HG02588 (cell line): Measurements from ENCODE around the gene INPP4B.
"Not testable (repeated sequence)": the region's sequence is repeated elsewhere in the genome, so short reads cannot be mapped to it uniquely, and the experiment has no call there.

Source experiments
- ATAC-seq: cut with Tn5 transposase; IDR thresholded peaks from one replicate; pipeline ENCODE4 v1.9.1; 2021; ENCODE audit warnings: mild to moderate bottlenecking, moderate library complexity; ENCODE audit not compliant: unreplicated experiment

INPP4B gene

DNA sequence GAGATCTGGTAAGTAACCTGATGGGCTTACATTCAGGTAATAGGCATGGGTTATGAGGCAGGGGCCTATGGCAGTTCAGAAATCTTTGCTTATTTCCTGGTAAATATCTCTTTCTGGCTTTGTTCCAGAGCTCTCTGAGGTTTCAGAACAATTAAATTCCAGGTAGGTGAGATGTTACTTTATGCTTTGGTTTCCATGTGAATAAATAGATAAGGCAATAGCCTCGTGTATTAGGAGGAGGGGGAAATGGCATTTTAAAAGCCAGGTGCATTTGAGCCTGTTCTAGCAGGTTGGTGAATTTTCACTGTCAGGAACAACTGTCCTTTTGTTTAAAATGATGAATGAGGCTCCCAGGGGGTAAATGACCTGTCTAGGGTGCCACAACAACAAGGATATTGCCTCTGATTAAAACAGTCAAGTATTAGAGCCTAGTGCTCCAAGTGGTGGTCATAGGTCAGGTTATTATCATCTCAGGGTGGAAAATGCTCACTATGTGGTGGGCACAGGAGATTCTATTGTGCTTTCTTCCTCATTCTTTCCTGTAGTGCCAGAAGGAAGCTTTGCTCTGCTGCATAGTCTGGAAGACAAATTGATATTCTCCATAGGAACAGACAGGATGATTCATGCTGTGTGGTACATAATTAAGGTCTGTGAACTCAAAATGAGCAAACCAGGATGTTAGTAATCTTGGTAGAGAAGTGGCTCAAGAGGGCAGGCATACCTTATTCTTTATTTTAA is 296.2 kb downstream of the INPP4B start:
- ATAC-seq, result no peak

DNA sequence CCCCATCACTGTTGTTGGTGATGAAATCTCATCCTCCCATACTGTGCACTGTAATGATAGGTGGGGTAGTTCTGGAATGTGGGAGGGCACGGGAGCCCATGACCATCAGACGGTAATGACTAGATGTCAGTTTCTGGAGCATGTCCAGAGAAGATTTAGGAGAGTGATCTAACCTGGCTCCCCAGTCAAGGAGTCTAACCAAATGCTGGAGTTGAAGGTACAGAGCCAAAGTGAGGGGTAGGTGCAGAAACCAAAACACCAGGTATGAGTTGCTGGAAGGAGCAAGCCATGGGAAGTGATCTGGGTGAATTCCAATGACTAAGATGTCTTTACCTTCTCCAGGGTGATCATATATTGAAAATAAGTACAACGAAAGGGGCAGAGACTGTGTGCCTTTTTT is 296.9 kb downstream of the INPP4B start:
- no peak for ATAC-seq

GRCh38 chr4:142548491-142548890 is 297.6 kb downstream of the INPP4B start:
- no peak for ATAC-seq

DNA sequence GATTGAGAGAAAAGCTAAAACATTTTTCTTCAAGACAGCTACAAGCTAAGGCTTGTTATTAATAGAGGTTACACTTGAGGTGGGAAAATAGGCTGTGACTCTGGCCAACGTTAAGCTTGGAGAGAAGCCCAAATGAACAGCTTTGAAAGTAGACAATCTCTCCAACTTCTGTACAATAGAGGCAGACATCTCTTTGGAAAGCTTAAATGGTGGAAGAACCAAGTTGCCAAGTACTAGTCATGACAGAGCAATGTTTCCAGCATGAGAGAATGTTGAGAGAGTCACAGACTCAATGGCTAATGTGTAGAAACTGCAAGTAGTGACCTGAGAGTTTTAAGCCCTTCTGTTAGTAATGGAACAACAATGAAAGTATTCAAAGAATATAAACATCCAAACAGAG is 298.1 kb downstream of the INPP4B start:
- ATAC-seq, result no peak

- no peak for ATAC-seq
These were observed 301.5 kb downstream of the INPP4B start for GRCh38 chr4:142544594-142544993.

- no peak for ATAC-seq
These were observed 302.1 kb downstream of the INPP4B start for GRCh38 chr4:142544039-142544438.

GRCh38 chr4:142540483-142540804 is 305.7 kb downstream of the INPP4B start:
- no peak for ATAC-seq

DNA sequence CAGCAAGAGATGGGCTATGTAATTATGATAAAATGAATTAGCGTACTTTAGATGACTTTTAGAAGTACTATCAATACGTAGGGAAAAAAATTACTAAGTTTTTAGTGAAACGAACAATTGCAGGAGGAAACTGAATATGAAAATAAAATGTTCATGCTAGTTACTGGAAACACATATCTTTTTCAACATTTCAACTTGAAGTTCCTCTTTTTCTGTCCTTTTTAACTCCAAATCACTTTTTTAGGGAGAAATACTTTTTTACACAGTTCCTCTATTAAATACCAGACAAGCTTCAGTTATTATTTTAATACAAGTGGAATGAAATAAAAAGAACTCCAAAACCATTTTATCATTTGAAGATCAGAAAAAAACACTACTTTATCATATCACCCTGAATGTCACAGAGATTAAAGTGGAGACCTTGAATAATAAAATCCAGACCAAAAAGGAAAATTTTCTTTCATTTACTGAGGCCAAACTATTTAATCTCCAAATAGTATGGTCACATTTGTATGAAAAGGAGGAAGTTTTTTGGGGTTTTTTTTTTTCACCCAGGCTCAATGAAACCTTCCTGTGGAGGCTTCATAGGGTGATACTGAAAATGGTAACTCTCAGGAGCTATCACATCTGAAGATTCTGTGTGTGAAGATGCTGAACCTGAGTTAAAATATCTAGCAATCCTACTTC is 306.2 kb downstream of the INPP4B start:
- ATAC-seq, result no peak

DNA sequence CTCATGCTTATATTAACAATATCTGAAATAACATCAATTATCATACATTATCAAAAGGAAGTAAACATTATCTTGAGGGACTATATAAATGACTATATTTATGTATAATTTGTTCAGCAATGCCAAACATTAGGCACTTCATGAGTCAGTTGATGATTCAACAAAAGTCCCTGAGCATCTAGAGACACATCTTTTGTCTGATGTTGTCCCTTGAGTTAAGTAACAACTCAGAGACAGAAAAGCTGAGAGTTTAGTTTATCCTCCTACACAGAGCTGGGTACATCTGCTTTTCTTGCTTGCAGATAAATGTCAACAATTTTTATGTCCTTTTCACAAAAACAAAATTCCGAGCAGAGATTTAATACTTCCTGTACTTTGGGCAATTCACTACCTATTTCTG is 311.1 kb downstream of the INPP4B start:
- ATAC-seq, result no peak

DNA sequence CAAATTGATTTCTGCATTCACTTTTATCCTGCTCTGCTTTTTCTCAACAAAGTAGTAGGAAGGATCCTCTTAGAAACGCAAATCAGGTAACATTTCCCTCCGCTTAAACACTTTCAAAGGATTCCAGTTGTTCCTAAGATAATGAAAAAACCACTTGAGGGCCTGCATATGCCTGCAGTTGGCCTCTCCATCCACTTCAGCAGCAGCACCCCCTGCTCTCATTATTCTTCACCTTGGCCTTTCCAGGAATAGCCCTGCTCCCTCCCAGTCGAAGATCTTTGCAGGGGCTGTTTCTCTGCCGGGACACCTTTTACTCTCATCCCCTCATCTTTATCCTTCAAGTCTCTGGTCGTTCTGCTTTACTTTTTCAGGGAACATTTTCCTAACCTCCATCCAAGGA is 314.0 kb downstream of the INPP4B start:
- ATAC-seq, result no peak

DNA sequence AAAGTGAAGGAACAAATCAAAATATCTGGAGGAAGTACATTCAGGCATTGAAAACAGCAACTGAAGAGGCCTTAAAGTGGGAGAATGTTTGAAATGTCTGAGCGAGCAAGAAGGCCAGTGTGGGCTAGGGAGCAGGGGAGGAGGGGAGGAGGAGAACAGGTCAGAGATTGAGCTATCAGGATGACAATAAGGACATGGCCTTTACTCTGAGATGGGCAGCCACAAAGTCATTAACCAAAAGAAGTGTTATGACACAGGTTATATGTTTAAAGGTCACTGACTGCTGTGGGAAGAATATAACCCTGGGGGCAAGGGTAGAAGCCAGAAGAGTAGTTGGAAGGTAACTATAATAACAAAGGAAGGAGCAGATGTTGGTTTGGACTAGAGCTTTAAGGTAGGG is 315.4 kb downstream of the INPP4B start:
- ATAC-seq, result no peak

DNA sequence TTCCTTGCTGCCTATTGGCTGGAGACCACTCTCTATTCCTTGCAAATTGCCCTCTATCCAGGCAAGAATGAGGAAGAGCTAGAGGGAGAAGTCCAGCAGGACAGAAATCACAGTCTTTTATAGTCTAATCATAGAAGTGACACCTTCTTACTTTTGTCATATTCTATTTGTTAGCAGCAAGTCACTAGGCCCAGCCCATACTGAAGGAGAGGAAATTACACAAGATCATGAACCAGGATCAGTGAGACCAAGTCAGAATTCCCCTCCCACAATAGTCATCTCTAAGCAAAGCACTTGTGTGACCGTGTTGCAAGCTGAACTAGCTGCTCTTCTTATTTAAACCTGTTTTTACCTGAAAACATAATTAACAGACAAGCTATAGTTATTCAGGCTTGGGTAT is 317.7 kb downstream of the INPP4B start:
- ATAC-seq, result no peak

- no peak for ATAC-seq
These were observed 323.0 kb downstream of the INPP4B start for GRCh38 chr4:142523111-142523510.

- ATAC-seq, result no peak
These were observed 326.8 kb downstream of the INPP4B start for GRCh38 chr4:142519342-142519741.

- no peak for ATAC-seq
These were observed 329.2 kb downstream of the INPP4B start for GRCh38 chr4:142516686-142517526.

DNA sequence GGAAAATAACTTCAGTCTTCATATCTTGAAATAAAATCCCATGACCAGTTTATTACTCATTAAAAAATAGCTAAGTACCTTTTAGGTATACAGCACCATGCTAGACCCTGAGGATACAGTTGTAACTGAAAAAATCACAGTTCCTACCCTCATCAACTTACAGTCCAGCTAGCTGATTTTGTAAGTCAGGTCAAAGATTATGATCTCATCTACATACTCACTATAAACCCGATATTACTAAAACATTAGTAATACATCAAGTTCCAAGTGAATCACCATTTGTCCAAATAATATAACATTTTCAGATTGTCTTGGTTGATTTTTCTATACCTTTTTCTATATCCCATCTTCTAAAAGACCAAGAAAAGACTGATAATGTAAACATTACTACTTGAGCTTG is 333.9 kb downstream of the INPP4B start:
- ATAC-seq, result no peak

DNA sequence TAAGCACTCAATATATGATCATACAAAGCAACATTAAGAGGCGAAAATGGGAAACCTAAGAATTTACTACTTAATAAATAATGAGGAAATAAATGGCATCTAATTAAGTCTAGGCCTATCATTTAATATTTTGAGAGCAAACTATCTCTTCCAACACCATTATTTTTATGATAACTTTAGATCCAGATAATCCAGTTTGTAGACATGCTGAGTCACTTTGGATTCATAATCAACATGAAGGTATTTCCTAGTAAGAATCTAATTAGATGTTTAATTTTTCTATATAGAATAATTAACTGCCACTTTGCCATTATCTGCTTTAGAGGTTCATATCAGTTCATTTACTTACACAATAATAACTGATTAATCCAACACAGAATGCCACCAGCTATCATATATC is 336.2 kb downstream of the INPP4B start:
- ATAC-seq, result no peak

DNA sequence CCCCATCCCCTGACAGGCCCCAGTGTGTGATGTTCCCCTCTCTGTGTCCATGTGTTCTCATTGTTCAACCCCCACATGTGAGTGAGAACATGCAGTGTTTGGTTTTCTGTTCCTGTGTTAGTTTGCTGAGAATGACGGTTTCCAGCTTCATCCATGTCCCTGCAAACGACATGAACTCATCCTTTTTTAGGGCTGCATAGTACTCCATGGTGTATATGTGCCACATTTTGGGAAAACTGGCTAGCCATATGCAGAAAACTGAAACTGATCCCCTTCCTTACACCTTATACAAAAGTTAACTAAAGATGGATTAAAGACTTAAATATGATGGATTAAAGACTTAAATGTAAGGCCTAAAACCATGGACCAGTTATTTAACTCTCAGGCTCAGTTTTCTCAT is 336.7 kb downstream of the INPP4B start:
- not testable (repeated sequence) for ATAC-seq

DNA sequence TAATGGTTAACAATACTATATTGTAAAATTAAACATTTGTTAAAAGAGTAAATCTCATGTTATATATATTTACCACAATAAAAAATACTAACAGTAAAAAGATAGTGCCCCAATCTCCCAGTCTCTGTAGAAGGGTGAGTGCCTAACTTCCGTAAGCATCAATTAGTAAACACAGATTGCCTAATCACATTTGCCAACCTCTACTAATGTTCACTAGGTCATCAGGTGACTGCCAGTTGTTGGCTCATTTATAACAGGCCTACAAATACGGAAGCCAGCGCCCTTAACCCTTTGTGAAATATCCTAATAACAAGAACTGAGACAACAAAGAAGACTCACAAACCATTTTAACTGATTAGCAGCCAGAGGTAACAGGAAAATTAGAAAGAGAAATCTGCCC is 345.1 kb downstream of the INPP4B start:
- ATAC-seq, result no peak

DNA sequence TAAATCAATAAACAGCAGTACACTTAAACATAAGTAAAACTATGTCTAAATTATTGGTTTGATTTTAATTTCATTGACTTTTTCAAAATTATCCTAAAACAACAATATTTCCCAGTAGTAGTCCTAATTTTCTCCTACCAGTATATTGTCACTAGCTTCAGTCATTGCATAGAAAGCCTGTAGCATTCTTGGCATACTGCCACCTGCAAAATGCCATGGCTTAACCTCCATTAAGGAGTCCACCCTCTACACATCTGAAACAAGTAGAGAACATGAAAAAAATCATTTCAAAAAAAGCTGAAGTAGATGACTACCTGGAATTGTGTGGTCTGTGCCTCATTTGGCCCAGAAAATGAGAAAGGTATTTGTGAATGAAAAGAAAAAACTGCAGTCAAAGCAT is 348.5 kb downstream of the INPP4B start:
- ATAC-seq, result no peak

DNA sequence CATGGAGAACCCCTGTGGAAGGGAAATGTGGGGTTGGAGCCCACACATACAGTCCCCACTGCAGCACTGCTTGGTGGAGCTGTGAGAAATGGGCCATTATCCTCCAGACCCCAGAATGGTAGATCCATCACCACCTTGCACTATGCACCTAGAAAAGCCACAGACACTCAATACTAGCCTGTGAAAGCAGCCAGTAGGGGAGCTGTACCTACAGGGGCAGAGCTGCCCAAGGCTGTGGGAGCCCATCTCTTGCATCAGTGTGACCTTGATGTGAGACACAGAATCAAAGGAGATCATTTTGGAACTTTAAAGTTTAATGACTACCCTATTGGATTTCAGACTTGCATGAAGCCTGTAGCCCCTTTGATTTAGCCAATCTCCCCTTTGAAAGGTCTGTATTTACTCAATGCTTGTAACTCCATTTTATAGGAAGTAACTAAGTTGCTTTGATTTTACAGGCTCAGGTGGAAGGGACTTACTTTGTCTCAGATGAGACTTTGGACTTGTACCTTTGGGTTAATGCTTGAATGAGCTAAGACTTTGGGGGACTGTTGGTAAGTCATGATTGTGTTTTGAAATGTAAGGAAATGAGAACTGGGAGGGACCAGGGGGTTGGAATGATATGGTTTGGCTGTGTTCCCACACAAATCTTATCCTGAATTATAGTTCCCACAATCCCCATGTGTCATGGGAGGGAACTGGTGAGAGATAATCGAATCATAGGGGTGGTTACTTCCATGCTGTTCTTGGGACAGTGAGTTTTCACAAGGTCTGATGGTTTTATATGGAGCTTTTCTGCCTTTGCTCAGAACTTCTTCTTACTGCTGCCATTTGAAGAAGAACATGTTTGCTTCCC is 352.6 kb downstream of the INPP4B start:
- no peak for ATAC-seq
